Stimulated activated CD8-positive, alpha-beta memory T cell treated with anti-CD3 and anti-CD28 coated beads, Interleukin-7, amount 100 ng/mL, for 4 hours (primary cell): ENCODE data around the gene DNAJC5.
A peak's percentile ranks its signal among the peaks of the same experiment; 100 is the strongest.
"Not testable (repeated sequence)": the region's sequence is repeated elsewhere in the genome, so short reads cannot be mapped to it uniquely, and the experiment has no call there.

ENCODE experiments used
- DNase-seq, 2 donors: peaks; one replicate each; pipeline ENCODE4 v3.0.0-alpha.2; 2020; ENCODE audit warnings: low read depth in 2 of 2

The DNAJC5 gene

GRCh38 chr20:63967330-63968135 is 72.6 kb downstream of the DNAJC5 start:
- DNase-seq = no peak

GRCh38 chr20:63968136-63968927 is 73.4 kb downstream of the DNAJC5 start:
- DNase-seq = no peak

- DNase-seq = no peak
Observed at GRCh38 chr20:63968928-63969760, 74.2 kb downstream of the DNAJC5 start.

GRCh38 chr20:63969838-63970713 is 75.2 kb downstream of the DNAJC5 start, which contains the start of gene ZNF512B:
ZNF512B (minus strand) TSS chr20:63969930; CDS start chr20:63967950, 1,980 bp downstream.
- DNase-seq = peak in 1 of 2 donors; percentile 44

GRCh38 chr20:63970714-63971431 is 75.9 kb downstream of the DNAJC5 start:
- no peak for DNase-seq

GRCh38 chr20:63971960-63972311 is 77.0 kb downstream of the DNAJC5 start:
- DNase-seq = not testable (repeated sequence)

- no peak for DNase-seq
Observed at GRCh38 chr20:63972312-63973159, 77.6 kb downstream of the DNAJC5 start.

GRCh38 chr20:63973160-63973479 is 78.2 kb downstream of the DNAJC5 start:
- no peak for DNase-seq

GRCh38 chr20:63973636-63974401 is 78.9 kb downstream of the DNAJC5 start:
- DNase-seq = peak in 1 of 2 donors; percentile 65

GRCh38 chr20:63974402-63975200 is 79.7 kb downstream of the DNAJC5 start:
- DNase-seq = no peak

GRCh38 chr20:63976511-63976910 is 81.6 kb downstream of the DNAJC5 start:
- DNase-seq = not testable (repeated sequence)

- no peak for DNase-seq
Observed at GRCh38 chr20:63976980-63977738, 82.2 kb downstream of the DNAJC5 start.

GRCh38 chr20:63977739-63978276 is 82.9 kb downstream of the DNAJC5 start:
- DNase-seq = peak in 1 of 2 donors; percentile 64

- DNase-seq = peak in 1 of 2 donors; percentile 57
Observed at GRCh38 chr20:63978319-63979228, 83.6 kb downstream of the DNAJC5 start.

GRCh38 chr20:63979229-63979556 is 84.3 kb downstream of the DNAJC5 start:
- no peak for DNase-seq
